Osteoblast (primary cell): ENCODE measurements around the gene ASB5. TPM values are rescaled to one million over a fixed set of nuclear protein-coding genes. Genes with fewer than 3 reads are reported as not detected.
A peak's percentile ranks its signal among the peaks of the same experiment; 100 is the strongest.

ENCODE experiments used
- DNase-seq: peaks from one replicate; pipeline ENCODE4 v3.0.0; 2011; ENCODE audit warnings: low spot score, mixed read lengths; ENCODE audit not compliant: insufficient read length; ENCODE audit errors: missing footprints
- H2AFZ ChIP-seq: 2 replicates; pipeline ENCODE4 v1.6.0; 2011; ENCODE audit warnings: mild to moderate bottlenecking, low read length
- H3K27ac ChIP-seq: 2 replicates; pipeline ENCODE4 v1.5.1; 2011; ENCODE audit warnings: mild to moderate bottlenecking, low read depth, low read length, moderate library complexity
- H3K27me3 ChIP-seq: 2 replicates; pipeline ENCODE4 v1.6.0; 2012; ENCODE audit warnings: mild to moderate bottlenecking, control low read depth, inconsistent platforms, low read length, moderate library complexity; ENCODE audit not compliant: insufficient read depth
- H3K36me3 ChIP-seq: 2 replicates; pipeline ENCODE4 v1.5.1; 2011; ENCODE audit warnings: mild to moderate bottlenecking, low read length, control low read depth, moderate library complexity; ENCODE audit not compliant: insufficient read depth
- H3K4me1 ChIP-seq: 2 replicates; pipeline ENCODE4 v1.5.1; 2011; ENCODE audit warnings: mild to moderate bottlenecking, low read length, control low read depth, moderate library complexity; ENCODE audit not compliant: insufficient read depth
- H3K4me2 ChIP-seq: 2 replicates; pipeline ENCODE4 v1.6.0; 2011; ENCODE audit warnings: mild to moderate bottlenecking, low read length; ENCODE audit not compliant: insufficient read depth
- H3K4me3 ChIP-seq: fragments of 200-600 bp; sonication (generic); 3 replicates; pipeline ENCODE4 v1.5.1; 2012; ENCODE audit warnings: mild to moderate bottlenecking, low read length, inconsistent platforms; ENCODE audit not compliant: insufficient read depth
- H3K79me2 ChIP-seq: 2 replicates; pipeline ENCODE4 v1.6.0; 2012; ENCODE audit warnings: mild to moderate bottlenecking, low read length, control low read depth, inconsistent platforms; ENCODE audit not compliant: insufficient read depth
- H3K9me3 ChIP-seq: 2 replicates; pipeline ENCODE4 v1.5.1; 2011; ENCODE audit warnings: low read depth, low read length, control low read depth
- H4K20me1 ChIP-seq: 2 replicates; pipeline ENCODE4 v1.6.0; 2012; ENCODE audit warnings: mild to moderate bottlenecking, low read length, control low read depth; ENCODE audit not compliant: insufficient read depth
- CTCF ChIP-seq: IDR thresholded peaks from 2 replicates; pipeline ENCODE4 v1.5.1; 2011; ENCODE audit warnings: mild to moderate bottlenecking, low read depth, low read length, moderate library complexity; ENCODE audit errors: extremely low read depth
- total RNA-seq: library from RNA; depleted of rRNA; stranded (reverse); fragments of >200 nt; gene quantifications from 2 replicates; pipeline ENCODE4 v1.2.3, GENCODE V29; 2012

ASB5 gene
- total RNA-seq, 1 donor, result 1.1 TPM

GRCh38 chr4:176262243-176262642 lies 6.8 kb downstream of the ASB5 start:
- H2AFZ ChIP-seq, result no peak overlapping the region
- H3K4me1 ChIP-seq, result peaks cover 18% of the 10 kb centered on the region
- H3K79me2 ChIP-seq, result no peaks in the 10 kb centered on the region
- no peak overlapping the region for H3K4me2 ChIP-seq
- H3K4me3 ChIP-seq, result no peak overlapping the region
- no peaks in the 10 kb centered on the region for H3K9me3 ChIP-seq
- no peaks in the 10 kb centered on the region for H4K20me1 ChIP-seq
- TF ChIP-seq CTCF, result no peak
- H3K27me3 ChIP-seq, result no peaks in the 10 kb centered on the region
- H3K36me3 ChIP-seq, result no peaks in the 10 kb centered on the region
- no peak for DNase-seq
- H3K27ac ChIP-seq, result no peak overlapping the region

- Histone ChIP-seq H3K4me1 (peaks cover 18% of the 10 kb centered on the region), H3K27me3 (no peaks in the 10 kb centered on the region), H3K79me2 (no peaks in the 10 kb centered on the region), H3K27ac (no peak overlapping the region), H3K4me3 (no peak overlapping the region), H3K36me3 (no peaks in the 10 kb centered on the region), H3K4me2 (no peak overlapping the region), H2AFZ (no peak overlapping the region), H4K20me1 (no peaks in the 10 kb centered on the region), H3K9me3 (no peaks in the 10 kb centered on the region)
- no peak for DNase-seq
- TF ChIP-seq CTCF, result no peak
These were observed 7.5 kb downstream of the ASB5 start for GRCh38 chr4:176261481-176261880.

GRCh38 chr4:176261018-176261417 lies 8.0 kb downstream of the ASB5 start:
- no peak overlapping the region for H3K27ac ChIP-seq
- DNase-seq, result no peak
- H3K4me1 ChIP-seq, result peaks cover 18% of the 10 kb centered on the region
- H3K9me3 ChIP-seq, result no peaks in the 10 kb centered on the region
- no peak for TF ChIP-seq CTCF
- no peaks in the 10 kb centered on the region for H3K27me3 ChIP-seq
- H3K4me3 ChIP-seq, result no peak overlapping the region
- no peaks in the 10 kb centered on the region for H4K20me1 ChIP-seq
- no peaks in the 10 kb centered on the region for H3K79me2 ChIP-seq
- no peaks in the 10 kb centered on the region for H3K36me3 ChIP-seq
- H2AFZ ChIP-seq, result no peak overlapping the region
- H3K4me2 ChIP-seq, result no peak overlapping the region

GRCh38 chr4:176259330-176260090 lies 9.5 kb downstream of the ASB5 start:
- Histone ChIP-seq H3K79me2 (no peaks in the 10 kb centered on the region), H3K4me1 (peaks cover 18% of the 10 kb centered on the region), H3K4me2 (peak overlapping the region; percentile 49), H3K27ac (peak overlapping the region; percentile 81), H2AFZ (no peak overlapping the region), H4K20me1 (no peaks in the 10 kb centered on the region), H3K27me3 (no peaks in the 10 kb centered on the region), H3K36me3 (no peaks in the 10 kb centered on the region), H3K9me3 (no peaks in the 10 kb centered on the region), H3K4me3 (no peak overlapping the region)
- DNase-seq, result no peak
- TF ChIP-seq CTCF, result no peak
